Measurements from ENCODE around the gene CABP4.

DNA sequence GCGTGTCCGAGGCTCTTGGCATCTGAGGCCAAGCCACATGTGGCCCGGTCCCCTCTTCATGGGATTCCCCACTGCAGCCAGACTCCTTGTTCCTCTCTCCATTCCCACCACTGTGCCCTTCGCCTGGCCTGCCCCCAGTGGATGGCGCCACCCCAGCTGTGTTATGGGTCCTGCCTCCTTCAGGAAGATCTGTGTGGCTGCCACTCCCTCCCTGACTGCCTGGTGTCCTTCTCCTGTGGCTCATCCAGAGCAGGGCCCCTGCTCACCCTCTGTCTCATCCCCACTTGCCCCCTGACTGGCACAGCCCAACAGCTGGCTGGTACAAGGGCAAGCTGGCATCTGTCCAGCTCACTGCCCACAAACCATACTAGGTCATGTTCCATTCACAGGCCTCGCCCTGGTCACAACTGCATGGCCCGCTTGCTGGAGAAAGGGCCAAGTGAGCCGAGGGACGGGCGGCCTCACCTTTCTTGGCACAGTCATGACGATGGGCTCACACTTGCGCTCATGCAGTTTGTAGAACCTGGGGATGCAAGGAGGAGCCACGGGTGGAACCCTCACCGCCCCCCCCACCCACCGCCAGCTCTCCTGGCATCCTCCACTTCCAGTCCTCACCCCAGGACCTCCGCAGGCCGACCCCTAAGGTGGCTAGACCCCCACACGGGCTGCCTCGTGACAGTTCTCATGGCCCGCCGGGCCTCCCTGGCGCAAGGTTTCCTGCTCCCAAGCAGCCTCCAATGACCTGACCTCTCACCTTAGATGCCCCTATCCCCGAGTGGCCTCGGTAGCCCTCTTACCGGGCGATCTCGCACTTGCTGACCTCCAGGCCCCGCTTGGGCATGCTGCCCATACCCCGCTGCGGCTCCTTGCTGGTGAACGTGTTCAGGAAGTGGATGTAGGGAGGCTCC lies 15.6 kb upstream of the CABP4 start:
- no peak for TF ChIP-seq GABPA (IDR thresholded peaks at IDR 0.05; ENCODE audit: low read depth)
- TF ChIP-seq, protein P1, sequence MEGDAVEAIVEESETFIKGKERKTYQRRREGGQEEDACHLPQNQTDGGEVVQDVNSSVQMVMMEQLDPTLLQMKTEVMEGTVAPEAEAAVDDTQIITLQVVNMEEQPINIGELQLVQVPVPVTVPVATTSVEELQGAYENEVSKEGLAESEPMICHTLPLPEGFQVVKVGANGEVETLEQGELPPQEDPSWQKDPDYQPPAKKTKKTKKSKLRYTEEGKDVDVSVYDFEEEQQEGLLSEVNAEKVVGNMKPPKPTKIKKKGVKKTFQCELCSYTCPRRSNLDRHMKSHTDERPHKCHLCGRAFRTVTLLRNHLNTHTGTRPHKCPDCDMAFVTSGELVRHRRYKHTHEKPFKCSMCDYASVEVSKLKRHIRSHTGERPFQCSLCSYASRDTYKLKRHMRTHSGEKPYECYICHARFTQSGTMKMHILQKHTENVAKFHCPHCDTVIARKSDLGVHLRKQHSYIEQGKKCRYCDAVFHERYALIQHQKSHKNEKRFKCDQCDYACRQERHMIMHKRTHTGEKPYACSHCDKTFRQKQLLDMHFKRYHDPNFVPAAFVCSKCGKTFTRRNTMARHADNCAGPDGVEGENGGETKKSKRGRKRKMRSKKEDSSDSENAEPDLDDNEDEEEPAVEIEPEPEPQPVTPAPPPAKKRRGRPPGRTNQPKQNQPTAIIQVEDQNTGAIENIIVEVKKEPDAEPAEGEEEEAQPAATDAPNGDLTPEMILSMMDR (IDR thresholded peaks at IDR 0.05; ENCODE audit: insufficient read depth, low read length): peak; percentile 11
- TF ChIP-seq, protein P2, sequence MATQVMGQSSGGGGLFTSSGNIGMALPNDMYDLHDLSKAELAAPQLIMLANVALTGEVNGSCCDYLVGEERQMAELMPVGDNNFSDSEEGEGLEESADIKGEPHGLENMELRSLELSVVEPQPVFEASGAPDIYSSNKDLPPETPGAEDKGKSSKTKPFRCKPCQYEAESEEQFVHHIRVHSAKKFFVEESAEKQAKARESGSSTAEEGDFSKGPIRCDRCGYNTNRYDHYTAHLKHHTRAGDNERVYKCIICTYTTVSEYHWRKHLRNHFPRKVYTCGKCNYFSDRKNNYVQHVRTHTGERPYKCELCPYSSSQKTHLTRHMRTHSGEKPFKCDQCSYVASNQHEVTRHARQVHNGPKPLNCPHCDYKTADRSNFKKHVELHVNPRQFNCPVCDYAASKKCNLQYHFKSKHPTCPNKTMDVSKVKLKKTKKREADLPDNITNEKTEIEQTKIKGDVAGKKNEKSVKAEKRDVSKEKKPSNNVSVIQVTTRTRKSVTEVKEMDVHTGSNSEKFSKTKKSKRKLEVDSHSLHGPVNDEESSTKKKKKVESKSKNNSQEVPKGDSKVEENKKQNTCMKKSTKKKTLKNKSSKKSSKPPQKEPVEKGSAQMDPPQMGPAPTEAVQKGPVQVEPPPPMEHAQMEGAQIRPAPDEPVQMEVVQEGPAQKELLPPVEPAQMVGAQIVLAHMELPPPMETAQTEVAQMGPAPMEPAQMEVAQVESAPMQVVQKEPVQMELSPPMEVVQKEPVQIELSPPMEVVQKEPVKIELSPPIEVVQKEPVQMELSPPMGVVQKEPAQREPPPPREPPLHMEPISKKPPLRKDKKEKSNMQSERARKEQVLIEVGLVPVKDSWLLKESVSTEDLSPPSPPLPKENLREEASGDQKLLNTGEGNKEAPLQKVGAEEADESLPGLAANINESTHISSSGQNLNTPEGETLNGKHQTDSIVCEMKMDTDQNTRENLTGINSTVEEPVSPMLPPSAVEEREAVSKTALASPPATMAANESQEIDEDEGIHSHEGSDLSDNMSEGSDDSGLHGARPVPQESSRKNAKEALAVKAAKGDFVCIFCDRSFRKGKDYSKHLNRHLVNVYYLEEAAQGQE (IDR thresholded peaks at IDR 0.05; ENCODE audit: insufficient replicate concordance, low read depth): no peak

Measured in HL-60 (cell line).